Gastrocnemius medialis (tissue), 4 donors: ENCODE results near the gene S100A1. TPM values are rescaled to one million over a fixed set of nuclear protein-coding genes. Genes with fewer than 3 reads are reported as not detected.

ENCODE experiments used
- ATAC-seq, 2 donors: fragments of 150-250 bp; one replicate each; pipeline ENCODE4 v1.9.1; 2016
- DNase-seq, 2 donors: peaks; one replicate each; pipeline ENCODE4 v3.0.0-alpha.2; 2019
- H3K27ac ChIP-seq, 4 donors: fragments of 200-600 bp; sonication (generic); 1 replicate in 1 of 4; 2 replicates in 3 of 4; pipeline ENCODE4 v1.5.1; 2016 to 2018; ENCODE audit warnings: mild to moderate bottlenecking in 2 of 4, moderate library complexity in 1 of 4
- H3K27me3 ChIP-seq, 3 donors: fragments of 200-600 bp; sonication (generic) in 2 of 3; 1 replicate in 1 of 3; 2 replicates in 2 of 3; pipeline versions ENCODE4 v1.5.1 to v1.6.0; 2016 to 2019; ENCODE audit warnings: mild to moderate bottlenecking in 1 of 3, moderate library complexity in 1 of 3
- H3K36me3 ChIP-seq, 2 donors: fragments of 200-600 bp; sonication (generic) in 1 of 2; one replicate each; pipeline ENCODE4 v1.5.1; 2017 to 2018
- H3K4me1 ChIP-seq, 2 donors: fragments of 200-600 bp; sonication (generic) in 1 of 2; one replicate each; pipeline ENCODE4 v1.5.1; 2016 to 2017; ENCODE audit warnings: mild to moderate bottlenecking in 2 of 2
- H3K4me3 ChIP-seq, 4 donors: fragments of 200-600 bp; sonication (generic) in 3 of 4; 1 replicate in 1 of 4; 2 replicates in 3 of 4; pipeline ENCODE4 v1.5.1; 2016 to 2019; ENCODE audit warnings: mild to moderate bottlenecking in 2 of 4
- H3K9me3 ChIP-seq, 3 donors: fragments of 200-600 bp; sonication (generic) in 2 of 3; 1 replicate in 1 of 3; 2 replicates in 2 of 3; pipeline ENCODE4 v1.5.1; 2016 to 2019
- CTCF ChIP-seq, 5 experiments: fragments of 450-650 bp in 3 of 5; fragments of 200-600 bp in 2 of 5; sonication (generic) in 2 of 5; IDR thresholded peaks in 4 of 5; conservative IDR thresholded peaks in 1 of 5; 1 replicate in 4 of 5; 2 replicates in 1 of 5; pipeline ENCODE4 v1.5.1; 2016 to 2019; ENCODE audit warnings: antibody characterized with exemption in 5 of 5, mild to moderate bottlenecking in 3 of 5, moderate library complexity in 3 of 5
- POLR2A ChIP-seq, 2 donors: fragments of 450-650 bp; IDR thresholded peaks; one replicate each; pipeline ENCODE4 v1.6.1; 2017; ENCODE audit warnings: antibody characterized with exemption in 2 of 2, mild to moderate bottlenecking in 2 of 2, moderate library complexity in 2 of 2
- in situ Hi-C, 4 donors: fragments of 200-750 bp; cut with MboI; loops; one replicate each; pipeline versions ENCODE4 v1.15.0 to v1.8.0; 2017; ENCODE audit warnings: low sequenced_read_pairs in 4 of 4
- intact Hi-C: fragments of 100-400 bp; cut with DNase I; formaldehyde crosslinking; loops from one replicate; pipeline ENCODE4 v1.15.1; 2023; ENCODE audit warnings: low total_unique reads
- total RNA-seq, 4 donors: library from RNA; depleted of rRNA; stranded (reverse); fragments of >200 nt; gene quantifications; one replicate each; pipeline versions ENCODE4 v1.1.0 to v1.2.3, GENCODE V29; 2016

Gene S100A1
- total RNA-seq, 4 donors from 2014 or later, result 390 to 932 (median 616) TPM

GRCh38 chr1:153616917-153617311 is 11.3 kb upstream of the S100A1 start:
- peak overlapping the region in 2 of 4 donors; percentile 57 to 66 for H3K27ac ChIP-seq
- in situ Hi-C loops, result loop anchor here in 1 of 4 donors (5.0 kb wide), 1 partner anchor 105 kb away; no protein-coding TSS in a partner anchor

GRCh38 chr1:153617663-153618062 is 10.6 kb upstream of the S100A1 start:
- DNase-seq, result peak in 1 of 2 donors; percentile 75
- TF ChIP-seq POLR2A (IDR thresholded peaks at IDR 0.05) (no peak), CTCF (IDR thresholded peaks at IDR 0.05 in 4 of 5, conservative IDR thresholded peaks at IDR 0.05 in 1 of 5) (peak in 4 of 5 experiments; percentile 51 to 86 (median 60))
- H3K27me3 ChIP-seq, result no peaks in the 10 kb centered on the region
- H3K36me3 ChIP-seq, result peaks cover 0 to 15% of the 10 kb centered on the region in 2 donors
- ATAC-seq, result peak in 1 of 2 donors; percentile 64
- no peaks in the 10 kb centered on the region for H3K9me3 ChIP-seq
- H3K4me1 ChIP-seq, result peaks cover 3 to 7% of the 10 kb centered on the region in 2 donors
- intact Hi-C loops (loop anchor here (1.0 to 5.0 kb wide), 3 partner anchors 45 to 105 kb away; no protein-coding TSS in a partner anchor), in situ Hi-C loops (loop anchor here in 1 of 4 donors (5.0 kb wide), 1 partner anchor 105 kb away; no protein-coding TSS in a partner anchor)
- H3K27ac ChIP-seq, result peak overlapping the region in 3 of 4 donors; percentile 16 to 66 (median 57)
- no peak overlapping the region for H3K4me3 ChIP-seq

More at GRCh38 chr1:153616917-153617311, 11.3 kb upstream of the S100A1 start:
- DNase-seq (no peak), ATAC-seq (no peak)
- no peak overlapping the region for H3K4me3 ChIP-seq
- H3K4me1 ChIP-seq, result peaks cover 3 to 7% of the 10 kb centered on the region in 2 donors
- TF ChIP-seq POLR2A (IDR thresholded peaks at IDR 0.05) (no peak), CTCF (IDR thresholded peaks at IDR 0.05 in 4 of 5, conservative IDR thresholded peaks at IDR 0.05 in 1 of 5) (no peak)
- H3K27me3 ChIP-seq, result no peaks in the 10 kb centered on the region
- no peaks in the 10 kb centered on the region for H3K9me3 ChIP-seq
- intact Hi-C loops, result loop anchor here (5.0 kb wide), 2 partner anchors 85 to 105 kb away; no protein-coding TSS in a partner anchor
- H3K36me3 ChIP-seq, result peaks cover 0 to 8% of the 10 kb centered on the region in 2 donors

GRCh38 chr1:153619171-153619570 is 9.1 kb upstream of the S100A1 start:
- H3K36me3 ChIP-seq, result peaks cover 0 to 17% of the 10 kb centered on the region in 2 donors
- H3K27ac ChIP-seq, result no peak overlapping the region
- TF ChIP-seq CTCF (IDR thresholded peaks at IDR 0.05 in 4 of 5, conservative IDR thresholded peaks at IDR 0.05 in 1 of 5), result no peak
- TF ChIP-seq POLR2A (IDR thresholded peaks at IDR 0.05), result no peak
- DNase-seq (no peak), ATAC-seq (no peak)
- no peak overlapping the region for H3K4me3 ChIP-seq
- no peaks in the 10 kb centered on the region for H3K9me3 ChIP-seq
- peaks cover under 1 to 7% of the 10 kb centered on the region in 2 donors for H3K4me1 ChIP-seq
- intact Hi-C loops, result loop anchor here (5.0 kb wide), 2 partner anchors 87 to 107 kb away; no protein-coding TSS in a partner anchor
- in situ Hi-C loops, result loop anchor here in 1 of 4 donors (5.0 kb wide), 1 partner anchor 107 kb away; no protein-coding TSS in a partner anchor
- H3K27me3 ChIP-seq, result no peaks in the 10 kb centered on the region

- in situ Hi-C loops (no loop called here), intact Hi-C loops (no loop called here)
- Histone ChIP-seq H3K27me3 (no peaks in the 10 kb centered on the region), H3K4me1 (peaks cover 22 to 24% of the 10 kb centered on the region in 2 donors), H3K27ac (no peak overlapping the region), H3K9me3 (no peaks in the 10 kb centered on the region), H3K4me3 (no peak overlapping the region), H3K36me3 (peaks cover 0 to 31% of the 10 kb centered on the region in 2 donors)
- no peak for DNase-seq
- no peak for TF ChIP-seq CTCF (IDR thresholded peaks at IDR 0.05 in 4 of 5, conservative IDR thresholded peaks at IDR 0.05 in 1 of 5)
- TF ChIP-seq POLR2A (IDR thresholded peaks at IDR 0.05), result no peak
- no peak for ATAC-seq
Observed at GRCh38 chr1:153623101-153623500, 5.1 kb upstream of the S100A1 start.
